Epithelial cell of esophagus (primary cell): ENCODE measurements around the gene MBP.

Experiments used
- DNase-seq: peaks from one replicate; pipeline ENCODE4 v3.0.0; 2010; ENCODE audit warnings: low read depth
- H3K4me3 ChIP-seq: 2 replicates; pipeline ENCODE4 v1.5.1; 2011; ENCODE audit warnings: mild to moderate bottlenecking, low read length, control low read depth
- TF ChIP-seq, protein P1 (sequence below): IDR thresholded peaks from 2 replicates; pipeline ENCODE4 v1.5.1; 2011; ENCODE audit warnings: low read depth, mild to moderate bottlenecking, low read length, control low read depth, inconsistent platforms; ENCODE audit not compliant: insufficient read depth; ENCODE audit errors: missing control alignments

Gene MBP

DNA sequence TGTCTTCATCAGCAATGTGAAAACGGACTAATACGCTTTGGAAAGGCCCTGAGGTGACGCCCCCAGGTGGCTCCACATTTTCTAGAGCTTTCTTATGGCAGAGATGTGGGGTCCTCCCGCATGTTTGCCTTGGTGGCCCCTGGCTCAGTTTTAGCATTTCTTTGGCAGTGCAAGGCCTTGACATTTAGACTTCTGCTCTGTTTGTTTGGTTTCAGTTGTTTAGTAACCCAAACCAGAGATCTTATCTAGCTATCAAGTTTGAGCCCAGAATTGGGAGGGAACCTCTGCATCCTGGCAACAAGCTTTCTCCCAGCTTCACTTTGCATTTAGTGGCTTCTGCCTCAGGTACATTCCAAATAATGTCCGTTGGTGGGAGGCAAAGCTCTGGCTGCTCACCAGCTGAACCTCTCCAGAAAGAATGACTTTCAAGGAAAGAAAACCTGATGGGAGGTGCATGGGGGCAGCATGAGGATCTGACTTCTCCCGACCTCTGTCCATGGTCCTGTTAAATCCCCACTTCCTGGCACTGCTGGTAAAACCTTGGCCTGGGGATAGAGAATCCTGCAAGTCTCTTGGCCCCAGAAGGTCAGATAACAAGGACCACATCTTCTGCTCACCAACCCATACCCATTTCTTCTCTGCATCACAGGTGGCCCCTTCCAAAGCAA lies 12.0 kb upstream of the MBP start:
- no peak for DNase-seq
- TF ChIP-seq, protein P1, sequence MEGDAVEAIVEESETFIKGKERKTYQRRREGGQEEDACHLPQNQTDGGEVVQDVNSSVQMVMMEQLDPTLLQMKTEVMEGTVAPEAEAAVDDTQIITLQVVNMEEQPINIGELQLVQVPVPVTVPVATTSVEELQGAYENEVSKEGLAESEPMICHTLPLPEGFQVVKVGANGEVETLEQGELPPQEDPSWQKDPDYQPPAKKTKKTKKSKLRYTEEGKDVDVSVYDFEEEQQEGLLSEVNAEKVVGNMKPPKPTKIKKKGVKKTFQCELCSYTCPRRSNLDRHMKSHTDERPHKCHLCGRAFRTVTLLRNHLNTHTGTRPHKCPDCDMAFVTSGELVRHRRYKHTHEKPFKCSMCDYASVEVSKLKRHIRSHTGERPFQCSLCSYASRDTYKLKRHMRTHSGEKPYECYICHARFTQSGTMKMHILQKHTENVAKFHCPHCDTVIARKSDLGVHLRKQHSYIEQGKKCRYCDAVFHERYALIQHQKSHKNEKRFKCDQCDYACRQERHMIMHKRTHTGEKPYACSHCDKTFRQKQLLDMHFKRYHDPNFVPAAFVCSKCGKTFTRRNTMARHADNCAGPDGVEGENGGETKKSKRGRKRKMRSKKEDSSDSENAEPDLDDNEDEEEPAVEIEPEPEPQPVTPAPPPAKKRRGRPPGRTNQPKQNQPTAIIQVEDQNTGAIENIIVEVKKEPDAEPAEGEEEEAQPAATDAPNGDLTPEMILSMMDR: no peak
- no peak overlapping the region for H3K4me3 ChIP-seq

DNA sequence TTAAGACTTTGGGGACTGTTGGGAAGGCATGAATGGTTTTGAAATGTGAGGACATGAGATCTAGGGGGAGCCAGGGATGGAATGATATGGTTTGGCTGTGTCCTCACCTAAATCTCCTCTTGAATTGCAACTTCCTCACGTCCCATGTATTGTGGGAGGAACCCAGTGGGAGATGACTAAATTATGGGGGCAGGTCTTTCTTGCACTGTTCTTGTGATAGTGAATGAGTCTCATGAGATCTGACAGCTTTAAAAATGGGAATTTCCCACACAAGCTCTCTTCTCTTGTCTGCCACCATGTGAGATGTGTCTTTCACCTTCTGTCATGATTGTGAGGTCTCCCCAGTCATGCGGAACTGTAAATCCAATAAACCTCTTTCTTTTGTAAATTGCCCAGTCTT lies 11.5 kb upstream of the MBP start:
- H3K4me3 ChIP-seq: no peak overlapping the region
- DNase-seq: no peak
- TF ChIP-seq, protein P1: no peak

DNA sequence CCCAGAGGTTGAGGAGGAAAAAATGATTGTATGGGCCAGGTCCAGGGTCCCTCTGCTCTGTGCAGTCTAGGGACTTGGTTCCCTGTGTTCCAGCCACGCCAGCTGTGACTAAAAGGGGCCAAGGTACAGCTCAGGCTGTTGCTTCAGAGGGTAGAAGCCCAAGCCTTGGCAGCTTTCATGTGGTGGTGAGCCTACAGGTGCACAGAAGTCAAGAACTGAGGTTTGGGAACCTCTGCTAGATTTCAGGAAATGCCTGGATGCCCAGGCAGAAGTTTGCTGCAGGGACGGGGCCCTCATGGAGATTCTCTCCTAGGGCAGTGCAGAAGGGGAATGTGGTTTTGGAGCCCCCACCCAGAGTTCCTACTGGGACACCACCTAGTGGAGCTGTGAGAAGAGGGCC lies 10.6 kb upstream of the MBP start:
- H3K4me3 ChIP-seq: no peak overlapping the region
- TF ChIP-seq, protein P1: no peak
- DNase-seq: no peak

DNA sequence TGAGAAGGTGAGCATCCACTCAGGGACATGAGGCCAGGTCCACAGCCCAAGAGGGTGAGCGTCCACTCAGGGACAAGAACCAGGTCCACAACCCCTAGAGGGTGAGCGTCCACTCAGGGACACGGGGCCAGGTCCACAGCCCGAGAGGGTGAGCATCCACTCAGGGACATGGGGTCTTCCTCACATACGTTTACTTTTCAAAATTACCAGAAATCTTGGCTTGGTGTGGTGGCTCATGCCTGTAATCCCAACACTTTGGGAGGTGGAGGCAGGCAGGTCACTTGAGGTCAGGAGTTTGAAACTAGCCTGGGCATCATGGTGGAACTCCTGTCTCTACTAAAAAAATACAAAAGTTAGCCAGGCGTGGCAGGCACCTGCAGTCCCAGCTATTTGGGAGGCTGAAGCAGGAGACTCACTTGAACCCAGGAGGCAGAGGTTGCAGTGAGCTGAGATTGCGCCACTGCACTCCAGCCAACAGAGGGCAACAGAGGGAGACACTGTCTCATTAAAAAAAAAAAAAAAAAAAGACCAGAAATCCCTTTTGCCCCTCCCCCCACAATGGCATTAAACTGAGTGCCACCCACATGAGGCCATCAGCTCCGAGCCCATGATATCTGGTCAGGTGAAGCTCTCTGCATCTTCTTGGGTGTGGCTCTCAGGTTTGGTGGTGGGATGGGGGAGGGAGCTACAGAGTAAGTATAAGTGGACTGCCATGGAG lies 9.0 kb upstream of the MBP start:
- no peak overlapping the region for H3K4me3 ChIP-seq
- TF ChIP-seq, protein P1: no peak
- no peak for DNase-seq

DNA sequence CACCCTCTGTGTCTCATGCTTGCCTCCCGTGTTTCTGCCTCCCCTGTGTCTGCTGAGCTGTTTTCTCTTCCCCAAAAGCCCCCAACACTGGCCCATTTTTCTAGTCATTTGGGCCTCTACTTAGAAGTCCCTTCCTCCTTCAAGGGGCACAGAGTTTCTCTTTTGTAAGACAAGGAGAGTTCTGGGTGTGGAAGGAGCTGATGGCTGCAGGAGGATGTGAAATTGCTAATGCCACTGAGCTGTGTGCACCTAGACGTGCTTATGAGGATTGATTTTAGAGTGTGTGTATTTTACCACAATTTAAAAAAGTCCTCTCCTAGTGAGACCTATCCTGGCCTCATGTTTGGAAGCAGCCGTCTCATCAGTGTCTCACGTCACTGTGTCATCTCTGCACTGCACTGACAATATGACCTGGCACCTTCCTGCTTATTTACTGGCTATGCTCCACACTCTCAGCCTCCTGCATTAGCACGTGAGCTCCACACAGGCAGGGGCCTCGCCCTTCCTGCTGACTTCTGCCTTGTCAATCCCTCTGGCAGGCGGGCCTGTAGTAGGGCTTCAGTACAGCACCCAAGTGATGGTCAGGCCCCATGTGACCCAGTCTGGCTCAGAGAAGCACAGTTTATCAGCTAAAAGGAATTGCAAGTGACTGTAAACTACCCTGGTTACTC lies 8.0 kb upstream of the MBP start:
- TF ChIP-seq, protein P1: no peak
- peak; percentile 47 for DNase-seq
- no peak overlapping the region for H3K4me3 ChIP-seq

DNA sequence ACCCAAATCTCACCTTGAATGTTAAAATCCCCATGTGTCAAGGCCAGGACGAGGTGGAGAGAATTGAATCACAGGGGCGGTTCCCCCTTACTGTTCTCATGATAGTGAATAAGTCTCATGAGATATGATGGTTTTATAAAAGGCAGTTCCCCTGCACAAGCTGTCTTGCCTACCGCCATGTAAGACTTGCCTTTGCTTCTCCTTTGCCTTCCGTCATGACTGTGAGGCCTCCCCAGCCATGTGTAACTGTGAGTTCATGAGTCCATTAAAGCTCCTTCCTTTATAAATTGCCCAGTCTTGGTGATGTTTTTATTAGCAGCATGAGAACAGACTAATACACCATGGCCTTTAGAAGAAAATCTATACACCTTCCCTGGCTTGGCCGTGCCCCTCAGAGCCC lies 7.4 kb upstream of the MBP start:
- TF ChIP-seq, protein P1: no peak
- no peak overlapping the region for H3K4me3 ChIP-seq
- DNase-seq: no peak
